GOT3 (cell line): ENCODE results near the gene CLDN11.

Experiments used
- DNase-seq: peaks from one replicate; lab custom pipeline; 2025; ENCODE audit warnings: mixed read lengths; lab: John Stamatoyannopoulos, UW

CLDN11 gene

GRCh38 chr3:170418422-170419398 is at the start of gene CLDN11:
CLDN11 (plus strand) TSS chr3:170418868; CDS start chr3:170419067, 199 bp downstream.
- DNase-seq: peak; percentile 65

- no peak for DNase-seq
Observed at GRCh38 chr3:170368921-170369320, 49.7 kb upstream of the CLDN11 start.

DNA sequence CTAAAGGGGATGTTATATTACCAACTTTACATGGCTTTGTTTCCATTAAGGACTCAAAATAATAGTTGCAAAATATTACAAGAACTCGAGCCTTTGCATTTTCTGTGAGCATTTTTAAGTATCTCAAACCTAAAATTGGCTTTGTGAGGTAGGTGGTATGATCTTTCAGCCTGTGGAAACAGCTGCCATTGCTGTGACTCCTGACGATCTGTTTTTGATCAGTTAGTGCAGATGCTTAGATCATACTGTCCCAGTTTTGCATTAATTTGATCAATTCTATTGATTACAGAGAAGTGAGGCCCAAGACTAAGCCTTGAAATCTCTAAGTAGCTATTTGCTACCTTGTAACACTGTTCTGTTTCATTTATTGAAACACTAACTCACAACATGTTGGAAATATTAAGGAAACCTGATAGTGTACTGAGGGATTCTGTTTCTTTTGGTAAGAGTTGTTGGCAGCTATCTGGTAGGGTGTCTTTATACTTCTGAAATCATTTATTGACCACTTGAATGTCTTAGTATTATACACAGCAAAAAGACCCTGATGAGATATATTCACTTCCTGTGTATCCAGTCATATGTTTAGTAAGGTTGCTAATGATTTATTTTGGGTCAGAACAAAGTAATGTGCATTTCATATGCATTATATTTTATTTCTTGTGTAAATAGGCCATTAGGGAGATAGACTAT is 46.3 kb upstream of the CLDN11 start:
- DNase-seq: no peak

GRCh38 chr3:170383567-170383966 is 35.1 kb upstream of the CLDN11 start:
- DNase-seq: no peak

GRCh38 chr3:170386468-170386867 is 32.2 kb upstream of the CLDN11 start:
- DNase-seq: no peak

GRCh38 chr3:170387950-170388349 is 30.7 kb upstream of the CLDN11 start:
- DNase-seq: no peak

GRCh38 chr3:170391108-170391507 is 27.6 kb upstream of the CLDN11 start:
- DNase-seq: no peak

DNA sequence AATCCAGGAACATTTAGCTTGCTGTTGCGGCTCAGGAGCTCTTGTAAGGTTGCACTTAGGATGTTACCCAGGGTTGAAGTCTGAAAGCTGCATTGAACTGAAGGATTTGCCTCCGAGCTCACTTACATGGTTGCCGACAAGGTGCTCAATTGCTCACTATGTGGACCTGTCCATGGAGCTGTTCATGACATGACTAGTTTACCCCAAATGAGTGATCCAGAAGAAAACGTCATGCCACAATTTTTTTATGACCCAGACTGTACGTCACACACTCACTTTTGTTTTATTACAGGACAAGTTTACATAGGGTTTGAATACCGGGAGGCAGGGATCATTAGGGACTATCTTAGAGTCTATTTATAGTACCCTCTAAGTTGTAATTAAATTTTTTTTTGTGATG is 21.0 kb upstream of the CLDN11 start:
- DNase-seq: no peak

- DNase-seq: no peak
Observed at GRCh38 chr3:170405101-170405500, 13.6 kb upstream of the CLDN11 start.

- no peak for DNase-seq
Observed at GRCh38 chr3:170410428-170411029, 8.1 kb upstream of the CLDN11 start.

GRCh38 chr3:170413291-170413690 is 5.4 kb upstream of the CLDN11 start:
- DNase-seq: no peak

DNA sequence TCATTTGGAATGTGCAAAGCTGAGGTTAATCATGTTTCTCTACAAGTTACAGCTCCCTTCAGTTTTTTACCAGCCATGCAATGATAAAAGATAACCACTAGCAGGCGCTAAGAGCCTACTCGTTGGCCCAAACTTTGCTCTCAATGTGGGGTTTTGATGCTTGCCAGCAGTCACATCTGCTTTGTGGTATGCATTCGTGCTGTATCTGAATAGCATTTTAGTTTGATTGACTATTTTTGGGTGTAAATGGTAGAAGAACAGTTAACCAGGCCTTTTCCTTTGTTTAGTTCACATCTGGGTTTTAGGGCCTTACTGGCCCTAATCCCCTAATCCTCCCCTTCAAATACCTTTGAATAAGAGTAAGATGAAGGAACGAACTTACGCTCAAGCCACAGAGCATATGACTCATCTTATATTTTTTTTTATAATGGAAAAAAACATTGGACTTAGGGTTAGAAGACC is 4.4 kb upstream of the CLDN11 start:
- DNase-seq: no peak

GRCh38 chr3:170417090-170417489 is 1.6 kb upstream of the CLDN11 start:
- no peak for DNase-seq

- DNase-seq: no peak
Observed at GRCh38 chr3:170419557-170420087, 954 bp downstream of the CLDN11 start.

GRCh38 chr3:170420307-170420821 is 1.7 kb downstream of the CLDN11 start:
- no peak for DNase-seq

DNA sequence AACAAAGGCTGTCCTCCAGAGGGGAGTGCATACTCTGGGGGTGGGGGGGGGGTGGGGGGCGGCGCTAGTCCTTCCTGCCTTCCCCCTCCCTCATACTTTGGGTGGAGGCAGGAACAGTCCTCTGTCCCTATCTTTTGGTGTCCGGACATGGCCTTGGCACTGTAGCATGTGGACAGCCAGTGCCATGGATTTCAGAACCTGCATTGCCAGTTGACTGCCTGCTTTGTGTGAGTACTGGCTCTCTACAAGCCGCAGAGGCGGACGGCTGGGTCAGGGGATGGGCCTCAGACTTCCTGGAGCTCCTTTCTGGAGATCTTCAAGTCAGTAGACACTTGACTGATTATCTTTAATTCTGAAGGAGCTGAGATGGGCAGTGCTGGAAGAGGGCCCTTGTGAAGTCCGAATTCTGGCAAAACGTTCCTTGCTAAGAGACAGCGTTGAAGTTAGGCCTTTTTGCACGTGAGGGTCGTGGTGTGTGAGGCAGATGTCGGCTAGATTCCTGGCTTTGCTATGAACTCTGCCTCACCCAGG is 2.5 kb downstream of the CLDN11 start:
- DNase-seq: no peak

DNA sequence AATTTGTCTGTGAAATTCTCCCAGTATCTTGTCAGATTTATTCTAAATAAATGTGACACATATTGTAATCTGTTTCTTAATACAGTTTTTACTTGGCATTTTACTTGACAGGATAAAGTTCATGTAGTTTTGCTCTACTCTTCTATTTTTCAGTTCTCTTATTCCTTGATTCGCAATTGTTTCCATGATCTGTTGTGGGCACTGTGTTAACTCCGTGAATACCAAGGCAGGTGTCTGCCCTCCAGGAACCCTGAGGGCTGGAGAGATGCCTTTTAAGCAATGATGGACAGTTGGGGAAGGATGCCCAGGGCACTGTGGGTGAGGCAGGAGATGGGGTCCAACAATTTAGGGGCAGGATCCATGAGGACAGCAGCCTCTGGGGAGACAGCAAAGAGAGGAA is 3.1 kb downstream of the CLDN11 start:
- DNase-seq: no peak

- no peak for DNase-seq
Observed at GRCh38 chr3:170423001-170423615, 4.4 kb downstream of the CLDN11 start.

GRCh38 chr3:170424879-170425278 is 6.2 kb downstream of the CLDN11 start:
- DNase-seq: no peak

DNA sequence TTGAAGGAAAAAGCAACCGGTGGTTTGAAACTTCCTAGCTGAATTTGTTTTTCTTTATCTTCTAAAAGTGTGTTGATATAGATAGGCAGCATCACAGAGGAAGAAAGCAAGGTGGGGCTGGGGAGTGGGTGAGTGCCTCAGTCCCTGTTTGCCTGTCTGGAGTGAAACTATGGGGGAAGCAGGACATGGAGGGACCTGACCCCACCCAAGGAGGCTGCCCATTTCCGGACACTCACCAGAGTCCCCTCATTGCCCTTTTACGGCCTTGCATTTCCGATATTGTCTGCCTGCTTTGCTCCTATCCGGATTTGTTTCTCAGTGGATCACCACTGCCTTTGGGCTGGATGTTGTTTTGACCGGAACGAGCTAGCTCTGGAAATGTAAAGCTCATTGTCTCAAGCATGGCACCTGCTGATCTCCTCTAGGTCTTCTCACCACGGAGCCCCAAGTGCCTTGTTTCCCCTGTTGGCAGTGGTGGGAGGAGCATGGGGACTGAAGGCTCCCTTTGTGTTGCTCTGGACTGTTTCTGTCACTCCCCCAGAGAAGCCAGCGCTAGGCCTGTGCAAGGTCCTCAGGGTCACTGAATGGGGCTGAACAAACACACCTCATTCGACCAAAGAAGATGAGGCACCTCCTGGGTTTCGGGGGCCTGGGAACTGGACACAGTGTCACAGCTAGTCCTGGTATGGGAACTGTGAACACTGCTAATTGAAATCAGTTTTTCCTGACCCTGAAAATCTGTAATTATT is 7.0 kb downstream of the CLDN11 start:
- no peak for DNase-seq
